Uterus (tissue), 2 donors: ENCODE data around the gene ADAMTSL4.

Experiments used
- POLR2A ChIP-seq, 2 donors: fragments of 450-650 bp; IDR thresholded peaks; one replicate each; pipeline ENCODE4 v1.6.1; 2016; ENCODE audit warnings: antibody characterized with exemption in 2 of 2, mild to moderate bottlenecking in 1 of 2, moderate library complexity in 1 of 2
- TF ChIP-seq, protein P1 (sequence below), 4 experiments: fragments of 200-600 bp in 2 of 4; fragments of 450-650 bp in 2 of 4; sonication (generic) in 2 of 4; IDR thresholded peaks; one replicate each; pipeline ENCODE4 v1.5.1; 2016 to 2019; ENCODE audit warnings: antibody characterized with exemption in 4 of 4, mild to moderate bottlenecking in 2 of 4, moderate library complexity in 1 of 4

DNA sequence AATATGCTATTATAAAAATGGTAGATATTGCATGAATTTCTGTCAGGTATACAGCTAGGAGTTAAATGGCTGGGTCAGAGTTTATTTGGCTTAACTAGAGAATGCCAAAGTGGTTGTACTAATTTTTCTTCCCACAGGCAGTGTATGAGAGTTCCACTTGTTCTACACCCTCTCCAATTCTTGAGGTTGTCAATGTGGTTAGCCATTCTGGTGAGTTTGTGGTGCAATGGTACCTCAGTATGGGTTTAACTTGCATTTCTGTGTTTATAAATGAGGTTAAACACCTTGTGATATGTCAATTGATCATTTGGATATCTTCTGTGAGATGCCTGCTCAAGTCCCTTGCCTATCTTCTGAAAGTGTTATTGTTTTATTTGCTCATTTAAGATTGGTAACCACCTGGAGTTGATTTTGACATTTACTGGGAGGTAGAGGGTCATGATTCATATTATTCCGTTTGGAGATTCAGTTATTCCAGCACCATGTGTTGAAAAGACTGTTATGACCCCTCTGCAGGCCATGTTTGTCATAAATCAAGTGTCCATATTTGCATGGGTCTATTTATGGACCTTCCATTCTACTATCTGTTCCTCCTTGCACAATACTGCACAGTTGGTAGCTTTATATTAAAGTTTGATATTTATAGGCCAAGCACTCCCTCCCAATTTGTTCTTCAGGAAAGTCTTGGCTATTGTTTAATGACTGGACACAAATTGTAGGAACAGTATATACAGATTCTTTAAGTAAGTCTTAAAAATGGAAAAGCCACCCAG, 27.8 kb upstream of the ADAMTSL4 start:
- TF ChIP-seq, protein P1, sequence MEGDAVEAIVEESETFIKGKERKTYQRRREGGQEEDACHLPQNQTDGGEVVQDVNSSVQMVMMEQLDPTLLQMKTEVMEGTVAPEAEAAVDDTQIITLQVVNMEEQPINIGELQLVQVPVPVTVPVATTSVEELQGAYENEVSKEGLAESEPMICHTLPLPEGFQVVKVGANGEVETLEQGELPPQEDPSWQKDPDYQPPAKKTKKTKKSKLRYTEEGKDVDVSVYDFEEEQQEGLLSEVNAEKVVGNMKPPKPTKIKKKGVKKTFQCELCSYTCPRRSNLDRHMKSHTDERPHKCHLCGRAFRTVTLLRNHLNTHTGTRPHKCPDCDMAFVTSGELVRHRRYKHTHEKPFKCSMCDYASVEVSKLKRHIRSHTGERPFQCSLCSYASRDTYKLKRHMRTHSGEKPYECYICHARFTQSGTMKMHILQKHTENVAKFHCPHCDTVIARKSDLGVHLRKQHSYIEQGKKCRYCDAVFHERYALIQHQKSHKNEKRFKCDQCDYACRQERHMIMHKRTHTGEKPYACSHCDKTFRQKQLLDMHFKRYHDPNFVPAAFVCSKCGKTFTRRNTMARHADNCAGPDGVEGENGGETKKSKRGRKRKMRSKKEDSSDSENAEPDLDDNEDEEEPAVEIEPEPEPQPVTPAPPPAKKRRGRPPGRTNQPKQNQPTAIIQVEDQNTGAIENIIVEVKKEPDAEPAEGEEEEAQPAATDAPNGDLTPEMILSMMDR (IDR thresholded peaks at IDR 0.05): no peak
- no peak for TF ChIP-seq POLR2A (IDR thresholded peaks at IDR 0.05)
